ENCODE results near the gene CTNNA1.
"Not testable (repeated sequence)": the region's sequence is repeated elsewhere in the genome, so short reads cannot be mapped to it uniquely, and the experiment has no call there.

Gene CTNNA1

DNA sequence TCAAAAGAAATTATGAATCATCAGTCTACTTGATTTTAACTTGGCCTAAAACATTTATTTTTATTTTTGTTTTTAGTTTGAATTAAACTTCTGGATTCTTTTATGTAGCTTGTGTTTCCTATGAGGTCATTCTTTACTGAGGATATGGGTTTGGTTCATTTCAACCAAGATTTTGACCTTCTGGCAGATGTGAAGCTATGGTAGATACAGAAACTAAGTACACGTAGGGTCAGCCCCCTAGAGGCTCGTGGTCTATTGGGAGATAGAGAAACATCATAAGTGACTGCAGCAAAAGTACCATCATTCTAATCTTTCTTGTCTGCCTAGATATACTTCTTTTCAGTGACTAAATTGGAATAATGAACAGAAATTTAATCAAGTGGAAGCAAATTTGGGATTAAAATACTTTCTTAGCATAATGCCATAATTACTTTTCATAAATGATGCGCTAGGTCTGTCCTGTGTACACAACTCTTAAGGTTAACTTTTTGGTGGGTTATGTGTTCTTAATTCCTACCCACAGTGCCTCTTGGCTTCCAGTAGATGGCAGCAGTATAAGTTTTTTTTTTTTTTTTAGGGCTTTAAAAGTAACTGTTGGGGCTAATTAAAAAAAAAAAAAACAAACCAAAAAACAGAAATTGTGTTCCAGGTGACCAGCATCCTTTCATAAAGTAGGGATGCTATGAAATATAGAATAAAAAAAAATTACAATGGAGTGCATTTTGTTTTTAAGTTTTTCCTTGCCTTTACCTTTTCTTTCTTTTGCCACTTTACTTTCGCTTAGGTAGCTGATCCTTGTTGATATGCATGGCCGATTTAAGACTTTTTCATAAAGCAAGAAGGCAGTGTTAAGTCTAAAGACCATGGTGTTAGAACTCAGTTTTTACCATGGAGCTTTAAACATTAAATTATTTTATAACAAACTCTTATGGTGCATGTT, 72.0 kb downstream of the CTNNA1 start:
- Mint-ChIP-seq H3K9me3 (no peaks in the 10 kb centered on the region), H3K27ac (no peak overlapping the region), H3K36me3 (ENCODE audit: low read depth) (no peaks in the 10 kb centered on the region), H3K27me3 (ENCODE audit: low read depth) (no peaks in the 10 kb centered on the region), H3K4me1 (ENCODE audit: low read depth) (no peaks in the 10 kb centered on the region), H3K4me3 (no peak overlapping the region)

DNA sequence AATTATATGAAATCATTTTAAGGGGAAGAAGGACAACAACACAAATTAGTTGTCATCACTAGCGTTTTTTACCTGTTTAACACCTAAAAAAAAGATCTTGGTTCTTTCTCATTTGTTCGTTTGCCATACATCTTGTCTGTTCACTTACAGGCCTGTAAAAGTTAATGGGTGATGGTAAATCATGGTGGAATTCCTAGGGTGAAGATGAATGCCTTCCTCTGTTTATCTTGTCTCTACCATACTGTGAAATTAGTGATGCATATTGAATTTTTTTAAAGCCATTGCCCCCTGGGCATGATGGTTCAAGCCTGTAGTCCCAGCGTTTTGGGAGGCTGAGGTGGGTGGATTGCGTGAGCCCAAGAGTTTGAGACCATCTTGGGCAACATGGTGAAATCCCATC, 75.3 kb downstream of the CTNNA1 start:
- H3K27me3 Mint-ChIP-seq (ENCODE audit: low read depth): no peaks in the 10 kb centered on the region
- H3K4me3 Mint-ChIP-seq: no peak overlapping the region
- no peaks in the 10 kb centered on the region for H3K9me3 Mint-ChIP-seq
- peaks cover 2% of the 10 kb centered on the region for H3K4me1 Mint-ChIP-seq (ENCODE audit: low read depth)
- no peaks in the 10 kb centered on the region for H3K36me3 Mint-ChIP-seq (ENCODE audit: low read depth)
- H3K27ac Mint-ChIP-seq: no peak overlapping the region

DNA sequence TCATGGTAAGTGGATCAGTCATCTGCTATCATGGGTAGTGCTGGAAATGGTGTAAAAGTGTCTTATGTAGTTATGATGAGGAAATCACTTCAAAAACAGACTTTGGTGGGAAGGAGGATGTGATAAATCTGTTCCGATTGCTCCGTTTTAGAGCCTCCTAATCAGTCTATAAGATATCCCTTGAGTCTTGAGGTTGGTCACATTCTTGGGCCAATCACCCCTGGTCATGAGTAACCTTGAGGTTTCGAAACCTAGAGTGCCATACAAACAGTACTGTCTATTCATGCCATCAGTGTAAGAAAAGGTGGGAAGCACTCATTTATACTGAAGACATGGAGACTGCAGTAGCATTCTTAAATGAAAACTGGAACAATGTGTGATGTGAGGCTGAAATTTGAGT, 76.1 kb downstream of the CTNNA1 start:
- H3K36me3 Mint-ChIP-seq (ENCODE audit: low read depth): no peaks in the 10 kb centered on the region
- no peaks in the 10 kb centered on the region for H3K9me3 Mint-ChIP-seq
- no peaks in the 10 kb centered on the region for H3K27me3 Mint-ChIP-seq (ENCODE audit: low read depth)
- no peak overlapping the region for H3K4me3 Mint-ChIP-seq
- peaks cover 2% of the 10 kb centered on the region for H3K4me1 Mint-ChIP-seq (ENCODE audit: low read depth)
- no peak overlapping the region for H3K27ac Mint-ChIP-seq

DNA sequence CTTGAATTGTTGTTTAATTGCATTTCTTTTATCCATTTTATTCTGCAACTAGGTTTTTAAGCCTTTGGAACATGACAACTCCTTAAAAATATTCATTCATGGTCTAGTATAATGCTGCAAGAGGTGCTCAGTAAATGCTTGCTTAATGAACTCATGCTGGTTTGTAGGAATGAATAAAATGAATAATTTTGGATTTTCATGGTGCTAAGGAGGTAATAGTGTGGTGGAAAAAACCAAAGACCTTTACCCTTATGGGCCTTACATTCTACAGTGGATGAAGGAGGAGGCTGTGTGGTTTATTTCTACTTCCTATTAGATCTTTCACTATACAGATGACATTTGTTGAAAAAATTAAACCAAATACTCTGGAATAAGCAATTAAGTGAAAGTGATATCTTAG, 78.5 kb downstream of the CTNNA1 start:
- Mint-ChIP-seq H3K4me1 (ENCODE audit: low read depth) (peaks cover 2% of the 10 kb centered on the region), H3K27ac (no peak overlapping the region), H3K36me3 (ENCODE audit: low read depth) (no peaks in the 10 kb centered on the region), H3K27me3 (ENCODE audit: low read depth) (no peaks in the 10 kb centered on the region), H3K4me3 (no peak overlapping the region), H3K9me3 (no peaks in the 10 kb centered on the region)

DNA sequence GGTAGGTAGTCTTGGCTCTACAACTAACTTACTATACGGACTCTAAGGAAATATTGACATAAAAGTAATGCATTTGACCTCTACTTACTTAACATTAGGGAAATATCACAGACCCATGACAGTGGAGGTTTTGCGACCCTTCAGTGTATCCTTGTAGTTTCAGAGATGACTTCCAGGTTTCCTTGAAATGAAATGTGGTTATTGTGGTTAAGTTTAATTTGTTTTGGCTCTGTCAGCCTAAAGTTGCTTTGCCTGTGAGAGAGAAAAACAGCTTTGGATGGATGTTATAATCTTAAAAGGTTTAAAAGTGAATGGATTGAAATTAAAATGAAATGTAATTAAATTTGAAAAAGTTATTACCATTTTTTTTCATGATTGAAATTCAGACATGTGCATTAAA, 79.0 kb downstream of the CTNNA1 start:
- Mint-ChIP-seq H3K4me1 (ENCODE audit: low read depth) (peaks cover 2% of the 10 kb centered on the region), H3K27me3 (ENCODE audit: low read depth) (no peaks in the 10 kb centered on the region), H3K4me3 (no peak overlapping the region), H3K9me3 (no peaks in the 10 kb centered on the region), H3K36me3 (ENCODE audit: low read depth) (no peaks in the 10 kb centered on the region), H3K27ac (no peak overlapping the region)

DNA sequence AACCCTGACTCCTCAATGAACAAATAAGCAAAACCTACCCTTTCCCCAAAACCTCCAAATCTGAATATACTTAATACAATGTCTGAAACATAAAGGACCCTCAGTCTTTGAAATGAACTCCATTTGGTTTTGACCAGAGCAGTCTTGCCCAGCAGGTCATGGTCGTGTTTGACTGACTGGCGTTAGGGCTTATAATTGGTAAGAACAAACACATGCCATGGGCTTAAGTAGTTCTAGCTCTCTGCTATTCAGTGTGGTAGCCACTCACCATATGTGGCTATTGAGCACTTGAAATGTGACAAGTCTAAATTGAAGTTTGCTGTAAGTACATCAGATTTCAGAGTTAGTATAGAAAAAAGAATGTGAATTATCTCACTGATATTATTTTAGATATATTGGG, 79.9 kb downstream of the CTNNA1 start:
- H3K4me3 Mint-ChIP-seq: no peak overlapping the region
- H3K27ac Mint-ChIP-seq: no peak overlapping the region
- H3K9me3 Mint-ChIP-seq: no peaks in the 10 kb centered on the region
- peaks cover 2% of the 10 kb centered on the region for H3K4me1 Mint-ChIP-seq (ENCODE audit: low read depth)
- no peaks in the 10 kb centered on the region for H3K36me3 Mint-ChIP-seq (ENCODE audit: low read depth)
- peaks cover 4% of the 10 kb centered on the region for H3K27me3 Mint-ChIP-seq (ENCODE audit: low read depth)

DNA sequence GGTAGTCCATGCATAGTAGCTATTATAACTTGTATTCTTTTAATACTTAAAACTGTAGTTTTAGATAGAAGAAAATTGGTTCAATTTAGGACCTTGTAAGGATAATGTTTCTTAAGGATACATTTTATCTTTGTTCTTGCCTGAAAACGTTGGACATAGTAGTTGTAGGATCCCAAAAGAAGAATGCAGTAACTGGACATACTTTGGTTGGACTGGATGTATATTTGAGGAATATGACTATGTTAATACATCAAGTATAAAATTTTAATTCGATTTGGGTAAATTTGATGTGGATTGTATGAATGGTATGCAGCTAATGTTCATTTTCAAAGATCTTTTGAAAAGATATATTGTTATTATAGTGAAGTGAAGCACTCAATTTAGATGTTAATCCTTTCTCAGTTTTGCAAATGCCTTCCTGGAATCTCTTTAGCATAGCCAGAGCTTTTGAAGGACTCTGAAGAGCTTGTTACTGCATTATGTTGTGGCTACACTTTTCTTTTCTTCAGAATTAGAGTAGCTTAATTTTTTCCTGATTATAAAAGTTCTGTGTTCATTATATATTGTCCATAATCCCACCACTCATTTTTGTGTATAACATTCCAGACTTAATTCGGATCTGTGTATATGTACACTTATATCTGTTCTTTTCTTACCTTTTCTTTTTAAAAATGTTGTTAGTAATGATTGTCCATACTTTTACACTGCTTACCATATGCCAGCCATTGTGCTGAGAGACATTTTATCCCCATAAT, 80.7 kb downstream of the CTNNA1 start:
- Mint-ChIP-seq H3K4me1 (ENCODE audit: low read depth) (peaks cover 2% of the 10 kb centered on the region), H3K36me3 (ENCODE audit: low read depth) (no peaks in the 10 kb centered on the region), H3K27ac (no peak overlapping the region), H3K4me3 (no peak overlapping the region), H3K27me3 (ENCODE audit: low read depth) (peaks cover 4% of the 10 kb centered on the region), H3K9me3 (no peaks in the 10 kb centered on the region)

DNA sequence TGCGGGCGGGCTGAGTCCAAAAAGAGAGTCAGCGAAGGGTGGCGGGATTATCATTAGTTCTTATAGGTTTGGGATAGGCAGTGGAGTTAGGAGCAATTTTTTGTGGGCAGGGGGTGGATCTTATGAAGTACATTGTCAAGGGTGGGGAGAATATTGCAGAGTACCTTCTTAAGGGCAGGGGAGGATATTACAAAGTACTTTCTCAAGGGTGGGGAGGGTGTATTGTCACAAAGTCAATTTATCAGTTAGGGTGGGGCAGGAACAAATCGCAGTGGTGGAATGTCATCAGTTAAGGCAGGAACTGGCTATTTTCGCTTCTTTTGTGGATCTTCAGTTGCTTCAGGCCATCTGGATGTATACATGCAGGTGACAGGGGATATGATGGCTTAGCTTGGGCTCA, 81.6 kb downstream of the CTNNA1 start:
- H3K27me3 Mint-ChIP-seq (ENCODE audit: low read depth); H3K36me3 Mint-ChIP-seq (ENCODE audit: low read depth); H3K9me3 Mint-ChIP-seq; H3K4me3 Mint-ChIP-seq; H3K27ac Mint-ChIP-seq; H3K4me1 Mint-ChIP-seq (ENCODE audit: low read depth): not testable (repeated sequence)

DNA sequence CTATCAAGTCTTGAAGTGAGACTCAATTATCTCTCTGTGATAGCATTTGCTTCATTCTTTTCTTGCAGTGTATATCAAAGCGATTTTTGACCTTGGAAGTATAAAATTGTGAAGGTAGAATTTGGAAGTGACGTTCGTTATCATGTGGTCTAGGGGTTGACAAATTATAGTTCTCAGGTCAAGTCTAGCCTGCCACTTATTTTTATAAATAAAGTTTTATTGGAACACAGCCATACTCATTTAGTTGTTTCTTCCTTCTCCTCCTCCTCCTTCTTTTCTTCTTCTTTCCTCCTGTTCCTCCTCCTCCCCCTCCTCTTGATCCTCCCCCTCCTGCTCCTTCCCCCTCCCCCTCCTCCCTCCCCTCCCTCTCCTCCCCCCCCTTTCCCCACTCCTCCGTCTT, 83.9 kb downstream of the CTNNA1 start:
- no peak overlapping the region for H3K27ac Mint-ChIP-seq
- H3K4me3 Mint-ChIP-seq: no peak overlapping the region
- H3K9me3 Mint-ChIP-seq: no peaks in the 10 kb centered on the region
- H3K36me3 Mint-ChIP-seq (ENCODE audit: low read depth): no peaks in the 10 kb centered on the region
- peaks cover 4% of the 10 kb centered on the region for H3K27me3 Mint-ChIP-seq (ENCODE audit: low read depth)
- H3K4me1 Mint-ChIP-seq (ENCODE audit: low read depth): peaks cover 2% of the 10 kb centered on the region

DNA sequence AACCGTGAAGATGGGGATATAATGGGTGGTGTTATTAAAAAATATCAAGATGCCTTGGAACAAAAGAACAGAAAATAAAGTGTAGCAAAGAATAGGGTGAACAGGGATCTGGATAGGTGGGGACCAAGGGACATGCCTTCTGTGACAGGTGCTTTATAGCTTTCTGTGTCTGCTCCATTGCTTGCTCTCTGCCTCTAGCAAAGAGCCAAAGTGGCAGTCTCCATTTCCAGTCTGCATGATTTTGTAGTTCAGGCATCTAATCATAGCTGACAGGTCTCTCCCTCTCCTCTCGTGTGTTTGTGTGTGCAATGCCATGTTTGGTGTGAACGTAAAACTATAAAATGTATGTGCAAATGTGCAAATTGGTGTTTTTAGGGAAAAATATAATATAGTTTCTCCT, 86.9 kb downstream of the CTNNA1 start:
- Mint-ChIP-seq H3K4me3 (no peak overlapping the region), H3K27ac (no peak overlapping the region), H3K4me1 (ENCODE audit: low read depth) (no peaks in the 10 kb centered on the region), H3K9me3 (no peaks in the 10 kb centered on the region), H3K36me3 (ENCODE audit: low read depth) (no peaks in the 10 kb centered on the region), H3K27me3 (ENCODE audit: low read depth) (peaks cover 4% of the 10 kb centered on the region)

DNA sequence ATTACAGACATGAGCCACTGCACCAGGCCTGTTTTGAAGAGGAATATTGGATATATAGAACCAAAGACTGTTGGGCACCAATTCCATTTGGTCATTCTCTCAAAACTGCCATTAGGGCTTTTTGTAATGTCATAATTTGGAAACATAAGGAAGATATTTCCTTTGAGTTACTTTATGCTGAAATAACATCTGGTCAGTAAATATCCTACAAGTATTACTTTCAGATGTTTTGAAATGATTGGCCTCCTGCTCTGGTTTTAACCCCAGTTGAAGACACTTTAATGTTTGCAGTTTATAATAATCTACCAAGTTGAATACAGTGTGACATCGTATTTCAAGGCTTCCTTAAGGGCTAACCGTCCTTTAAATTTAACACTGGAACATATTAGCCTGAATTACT, 88.3 kb downstream of the CTNNA1 start:
- H3K4me3 Mint-ChIP-seq: no peak overlapping the region
- no peaks in the 10 kb centered on the region for H3K9me3 Mint-ChIP-seq
- no peaks in the 10 kb centered on the region for H3K36me3 Mint-ChIP-seq (ENCODE audit: low read depth)
- peaks cover 4% of the 10 kb centered on the region for H3K27me3 Mint-ChIP-seq (ENCODE audit: low read depth)
- H3K4me1 Mint-ChIP-seq (ENCODE audit: low read depth): no peaks in the 10 kb centered on the region
- H3K27ac Mint-ChIP-seq: no peak overlapping the region

DNA sequence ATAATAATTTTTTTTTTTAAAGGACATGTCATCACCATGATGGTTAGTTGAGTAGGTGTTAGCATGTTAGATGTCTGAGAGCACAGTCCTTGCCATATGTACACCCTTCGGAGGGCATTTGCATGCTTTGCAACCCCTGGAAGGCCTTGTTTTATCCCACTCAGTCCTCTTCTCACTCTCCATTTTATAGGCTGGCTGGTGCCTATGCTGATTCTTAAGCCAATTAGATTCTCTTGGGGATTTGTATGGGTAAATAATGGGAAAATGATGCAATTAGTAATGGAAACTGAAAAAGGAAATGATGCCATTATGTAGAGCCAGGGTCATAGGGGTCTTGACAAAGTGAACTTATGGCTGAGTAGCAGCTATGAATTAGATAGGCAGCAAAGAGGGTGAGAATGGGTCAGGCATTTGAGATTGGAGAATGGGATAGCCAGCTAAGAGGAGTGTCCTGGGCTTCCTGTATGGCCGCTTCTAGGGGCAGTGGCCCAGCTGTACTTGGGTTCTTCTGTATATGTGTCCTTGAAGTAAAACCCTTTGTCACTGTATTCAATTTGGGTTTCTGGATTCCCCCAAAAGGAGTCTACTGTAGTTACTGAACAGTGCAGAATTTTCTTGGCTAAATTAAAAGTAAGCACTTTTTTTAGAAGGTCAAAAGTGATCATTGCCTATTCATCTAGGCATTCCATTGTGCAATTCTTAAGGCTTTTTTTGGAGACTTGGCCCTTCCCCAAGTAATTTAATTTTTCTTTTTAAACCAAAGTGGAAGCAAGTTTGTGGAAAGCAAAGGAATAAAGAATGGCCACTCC, 90.3 kb downstream of the CTNNA1 start:
- no peak overlapping the region for H3K4me3 Mint-ChIP-seq
- no peaks in the 10 kb centered on the region for H3K4me1 Mint-ChIP-seq (ENCODE audit: low read depth)
- H3K27me3 Mint-ChIP-seq (ENCODE audit: low read depth): no peaks in the 10 kb centered on the region
- H3K9me3 Mint-ChIP-seq: no peaks in the 10 kb centered on the region
- H3K27ac Mint-ChIP-seq: no peak overlapping the region
- no peaks in the 10 kb centered on the region for H3K36me3 Mint-ChIP-seq (ENCODE audit: low read depth)

DNA sequence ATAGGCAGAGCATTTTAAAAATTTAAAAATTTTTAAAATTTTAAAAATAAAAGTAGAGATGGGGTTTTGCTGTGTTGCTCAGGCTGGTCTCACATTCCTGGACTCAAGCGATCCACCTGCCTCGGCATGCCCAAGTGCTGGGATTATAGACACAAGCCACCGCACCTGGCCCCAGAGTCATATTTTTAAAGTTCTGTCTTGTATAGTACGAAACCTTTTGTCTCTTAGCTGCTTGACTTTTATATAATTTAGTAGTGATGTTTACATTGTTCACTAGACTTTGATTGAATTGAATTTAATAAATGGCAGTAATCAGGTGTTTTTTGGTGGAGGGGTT, 90.9 kb downstream of the CTNNA1 start:
- peaks cover 2% of the 10 kb centered on the region for H3K4me1 Mint-ChIP-seq (ENCODE audit: low read depth)
- no peak overlapping the region for H3K27ac Mint-ChIP-seq
- no peaks in the 10 kb centered on the region for H3K9me3 Mint-ChIP-seq
- no peaks in the 10 kb centered on the region for H3K36me3 Mint-ChIP-seq (ENCODE audit: low read depth)
- no peaks in the 10 kb centered on the region for H3K27me3 Mint-ChIP-seq (ENCODE audit: low read depth)
- H3K4me3 Mint-ChIP-seq: no peak overlapping the region

DNA sequence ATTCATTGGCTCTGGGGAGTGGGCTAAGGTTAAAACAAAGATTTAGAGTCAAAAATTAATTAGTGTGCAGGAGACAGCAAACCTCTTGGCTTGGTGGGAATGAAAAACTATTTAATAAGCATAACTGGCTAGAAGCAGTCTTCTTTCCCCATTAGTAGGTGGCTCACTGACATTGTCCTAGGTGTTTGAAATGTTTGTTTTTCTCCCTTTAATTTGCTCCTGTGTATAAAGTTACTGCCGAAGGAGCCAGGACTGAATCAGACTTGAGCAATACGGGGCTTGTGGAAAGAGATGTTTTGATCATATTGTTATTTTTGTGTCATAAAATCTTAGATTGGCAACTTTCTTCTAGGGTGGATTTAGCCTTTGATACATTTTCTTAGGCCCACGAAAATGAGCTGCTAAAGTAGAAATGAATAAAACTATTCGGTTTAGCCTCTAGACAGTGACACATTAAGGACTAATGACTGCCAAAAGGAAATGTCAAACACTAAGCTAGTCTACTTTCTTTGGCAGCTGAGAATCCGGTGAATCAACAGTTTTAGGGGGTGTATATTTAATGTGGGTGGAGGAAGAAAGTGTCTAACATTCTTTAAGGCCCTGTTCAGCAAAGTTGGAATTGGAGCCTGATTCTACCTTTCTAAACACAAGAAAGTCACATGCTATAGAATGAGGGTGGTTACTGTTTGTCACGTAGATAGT, 91.7 kb downstream of the CTNNA1 start:
- Mint-ChIP-seq H3K27ac (no peak overlapping the region), H3K9me3 (no peaks in the 10 kb centered on the region), H3K36me3 (ENCODE audit: low read depth) (no peaks in the 10 kb centered on the region), H3K27me3 (ENCODE audit: low read depth) (no peaks in the 10 kb centered on the region), H3K4me1 (ENCODE audit: low read depth) (peaks cover 3% of the 10 kb centered on the region), H3K4me3 (no peak overlapping the region)

All from T-helper 1 cell treated with Interleukin-12 subunit alpha and Interleukin-12 subunit beta and Interleukin-4 antibody, amounts not matched to agents 30 μg/mL and 1 μg/mL, for 36 hours (primary cell).